Ectodermal cell (in vitro differentiated cells): ENCODE measurements around the gene NKX1-2.

Experiments
- H3K27ac ChIP-seq: 2 replicates; pipeline ENCODE4 v1.7.0; 2013; ENCODE audit warnings: mild to moderate bottlenecking, low read depth, low read length; ENCODE audit not compliant: insufficient read depth, poor library complexity, severe bottlenecking
- H3K27me3 ChIP-seq: 2 replicates; pipeline ENCODE4 v1.7.0; 2013; ENCODE audit warnings: mild to moderate bottlenecking, low read length; ENCODE audit not compliant: insufficient read depth, control insufficient read depth, poor library complexity, severe bottlenecking
- H3K36me3 ChIP-seq: one replicate; pipeline ENCODE4 v1.7.0; 2013; ENCODE audit warnings: low read length; ENCODE audit not compliant: control insufficient read depth, insufficient read depth
- H3K4me1 ChIP-seq: one replicate; pipeline ENCODE4 v1.7.0; 2013; ENCODE audit warnings: low read length; ENCODE audit not compliant: control insufficient read depth, insufficient read depth
- H3K4me3 ChIP-seq: 2 replicates; pipeline ENCODE4 v1.7.0; 2013; ENCODE audit warnings: low read depth, low read length, control low read depth; ENCODE audit not compliant: insufficient read depth
- H3K9me3 ChIP-seq: 2 replicates; pipeline ENCODE4 v1.7.0; 2013; ENCODE audit warnings: mild to moderate bottlenecking, low read length, moderate library complexity; ENCODE audit not compliant: control insufficient read depth
- WGBS, 2 experiments: methylation state at CpG; one replicate each; pipeline ENCODE4 v1.1.7; 2013; ENCODE audit warnings: missing lambda C conversion rate in 2 of 2; 5-methylcytosine and 5-hydroxymethylcytosine counted together

Gene NKX1-2

GRCh38 chr10:124402273-124402672 lies 47.6 kb downstream of the NKX1-2 start:
- Histone ChIP-seq H3K4me3 (no peak overlapping the region), H3K36me3 (no peaks in the 10 kb centered on the region), H3K4me1 (no peaks in the 10 kb centered on the region), H3K9me3 (no peaks in the 10 kb centered on the region), H3K27ac (no peak overlapping the region), H3K27me3 (no peaks in the 10 kb centered on the region)
- 90 to 96% methylated on average over 2 of the region's 2 CpGs for WGBS, 2 experiments

GRCh38 chr10:124401633-124402032 lies 48.2 kb downstream of the NKX1-2 start:
- WGBS, 2 experiments, result 89 to 94% methylated on average over 5 of the region's 5 CpGs
- Histone ChIP-seq H3K36me3 (no peaks in the 10 kb centered on the region), H3K4me1 (no peaks in the 10 kb centered on the region), H3K4me3 (no peak overlapping the region), H3K27me3 (no peaks in the 10 kb centered on the region), H3K9me3 (no peaks in the 10 kb centered on the region), H3K27ac (no peak overlapping the region)
